ENCODE data around the gene ADARB1. TPM values are rescaled to one million over a fixed set of nuclear protein-coding genes. Genes with fewer than 3 reads are reported as not detected.

ADARB1 gene
- total RNA-seq, 2 experiments from 2014 or later: 6.6 to 20.5 TPM

GRCh38 chr21:45043541-45044020 is 30.8 kb upstream of the ADARB1 start:
- Histone ChIP-seq H2AFZ (ENCODE audit: low read length) (no peak overlapping the region), H3K4me3 (ENCODE audit: low read depth, low read length, poor library complexity, severe bottlenecking) (no peak overlapping the region), H3K36me3 (ENCODE audit: insufficient read depth, low read length) (no peaks in the 10 kb centered on the region), H3K4me2 (ENCODE audit: low read length) (no peak overlapping the region), H3K27ac (ENCODE audit: low read depth, low read length, poor library complexity, severe bottlenecking) (no peak overlapping the region), H3K9me2 (ENCODE audit: insufficient read depth, low read length) (no peaks in the 10 kb centered on the region), H3K4me1 (ENCODE audit: insufficient read depth, low read length, poor library complexity, severe bottlenecking) (no peaks in the 10 kb centered on the region), H3K79me2 (ENCODE audit: insufficient read depth, low read depth, low read length) (no peaks in the 10 kb centered on the region), H3K9me3 (ENCODE audit: low read length) (peaks cover 5% of the 10 kb centered on the region; the same call in 1 of the 2 replicates), H4K20me1 (ENCODE audit: insufficient read depth, low read length) (no peaks in the 10 kb centered on the region)
- POLR2A ChIA-PET: no interaction called here
- no peak for TF ChIP-seq CTCF (conservative IDR thresholded peaks at IDR 0.05; ENCODE audit: low read length)
- TF ChIP-seq EZH2phosphoT487 (IDR thresholded peaks at IDR 0.05; ENCODE audit: borderline replicate concordance, low read depth, low read length): no peak
- no TSS peak for BruUV-seq (replicated peaks)
- DNase-seq (ENCODE audit: low spot score): no peak
- intact Hi-C loops (cut with micrococcal nuclease; ENCODE audit: unreplicated experiment): no loop called here
- CTCF ChIA-PET (ENCODE audit: unreplicated experiment): no interaction called here

- Histone ChIP-seq H3K4me3 (ENCODE audit: low read depth, low read length, poor library complexity, severe bottlenecking) (no peak overlapping the region), H3K9me2 (ENCODE audit: insufficient read depth, low read length) (no peaks in the 10 kb centered on the region), H3K9me3 (ENCODE audit: low read length) (peaks cover 5% of the 10 kb centered on the region; the same call in 1 of the 2 replicates), H4K20me1 (ENCODE audit: insufficient read depth, low read length) (no peaks in the 10 kb centered on the region), H3K36me3 (ENCODE audit: insufficient read depth, low read length) (no peaks in the 10 kb centered on the region), H3K4me1 (ENCODE audit: insufficient read depth, low read length, poor library complexity, severe bottlenecking) (no peaks in the 10 kb centered on the region), H3K4me2 (ENCODE audit: low read length) (no peak overlapping the region), H3K27ac (ENCODE audit: low read depth, low read length, poor library complexity, severe bottlenecking) (no peak overlapping the region), H3K79me2 (ENCODE audit: insufficient read depth, low read depth, low read length) (no peaks in the 10 kb centered on the region), H2AFZ (ENCODE audit: low read length) (no peak overlapping the region)
- no TSS peak for BruUV-seq (replicated peaks)
- ChIA-PET POLR2A (no interaction called here), CTCF (ENCODE audit: unreplicated experiment) (no interaction called here)
- intact Hi-C loops (cut with micrococcal nuclease; ENCODE audit: unreplicated experiment): no loop called here
- no peak for DNase-seq (ENCODE audit: low spot score)
- TF ChIP-seq CTCF (conservative IDR thresholded peaks at IDR 0.05; ENCODE audit: low read length): no peak
- no peak for TF ChIP-seq EZH2phosphoT487 (IDR thresholded peaks at IDR 0.05; ENCODE audit: borderline replicate concordance, low read depth, low read length)
These were observed 28.9 kb upstream of the ADARB1 start for GRCh38 chr21:45045481-45045880.

- H3K27ac ChIP-seq (ENCODE audit: low read depth, low read length, poor library complexity, severe bottlenecking): no peak overlapping the region
- CTCF ChIA-PET (ENCODE audit: unreplicated experiment): no interaction called here
These were observed 27.1 kb upstream of the ADARB1 start for GRCh38 chr21:45047257-45047656.

More at GRCh38 chr21:45047257-45047656, 27.1 kb upstream of the ADARB1 start:
- Histone ChIP-seq H3K79me2 (ENCODE audit: insufficient read depth, low read depth, low read length) (no peaks in the 10 kb centered on the region), H3K36me3 (ENCODE audit: insufficient read depth, low read length) (no peaks in the 10 kb centered on the region), H3K9me3 (ENCODE audit: low read length) (peaks cover 5% of the 10 kb centered on the region; the same call in 1 of the 2 replicates), H3K4me1 (ENCODE audit: insufficient read depth, low read length, poor library complexity, severe bottlenecking) (no peaks in the 10 kb centered on the region), H3K9me2 (ENCODE audit: insufficient read depth, low read length) (no peaks in the 10 kb centered on the region), H3K4me3 (ENCODE audit: low read depth, low read length, poor library complexity, severe bottlenecking) (no peak overlapping the region), H4K20me1 (ENCODE audit: insufficient read depth, low read length) (no peaks in the 10 kb centered on the region), H3K4me2 (ENCODE audit: low read length) (no peak overlapping the region), H2AFZ (ENCODE audit: low read length) (no peak overlapping the region)
- POLR2A ChIA-PET: interaction anchor here (0.7 to 1.3 kb wide), 2 partner anchors 9 to 15 kb away, joined by 3 read pairs; no protein-coding TSS in a partner anchor
- no peak for DNase-seq (ENCODE audit: low spot score)
- no TSS peak for BruUV-seq (replicated peaks)
- intact Hi-C loops (cut with micrococcal nuclease; ENCODE audit: unreplicated experiment): no loop called here
- TF ChIP-seq CTCF (conservative IDR thresholded peaks at IDR 0.05; ENCODE audit: low read length) (no peak), EZH2phosphoT487 (IDR thresholded peaks at IDR 0.05; ENCODE audit: borderline replicate concordance, low read depth, low read length) (no peak)

Measured in OCI-LY7 (cell line).